ENCODE measurements around the gene FBXO15.

Gene FBXO15

DNA sequence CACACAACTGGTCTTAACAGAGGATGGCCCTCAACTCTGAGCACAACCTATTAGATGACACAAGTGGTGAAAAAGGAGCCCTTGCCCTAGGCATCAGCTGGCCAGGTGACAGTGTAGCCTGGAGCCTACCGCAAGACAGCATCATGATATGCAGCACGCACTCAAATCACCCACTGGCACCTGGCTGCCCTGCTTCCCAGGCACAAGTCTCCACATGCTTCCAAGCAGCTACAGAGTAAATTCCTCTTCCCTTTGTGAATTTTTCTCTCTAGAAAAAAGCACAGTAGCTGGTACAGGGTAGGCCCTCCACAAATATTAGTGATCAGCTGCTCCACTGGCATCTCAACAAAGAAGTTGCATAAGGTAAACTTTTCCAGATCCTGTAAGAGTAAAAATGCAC lies 6.0 kb downstream of the FBXO15 start:
- H3K36me3 Mint-ChIP-seq (ENCODE audit: low read depth): no peaks in the 10 kb centered on the region
- H3K27me3 Mint-ChIP-seq (ENCODE audit: low read depth): peaks cover 11% of the 10 kb centered on the region
- peaks cover 34% of the 10 kb centered on the region for H3K4me1 Mint-ChIP-seq
- no peak overlapping the region for H3K27ac Mint-ChIP-seq
- TF ChIP-seq, protein P1, sequence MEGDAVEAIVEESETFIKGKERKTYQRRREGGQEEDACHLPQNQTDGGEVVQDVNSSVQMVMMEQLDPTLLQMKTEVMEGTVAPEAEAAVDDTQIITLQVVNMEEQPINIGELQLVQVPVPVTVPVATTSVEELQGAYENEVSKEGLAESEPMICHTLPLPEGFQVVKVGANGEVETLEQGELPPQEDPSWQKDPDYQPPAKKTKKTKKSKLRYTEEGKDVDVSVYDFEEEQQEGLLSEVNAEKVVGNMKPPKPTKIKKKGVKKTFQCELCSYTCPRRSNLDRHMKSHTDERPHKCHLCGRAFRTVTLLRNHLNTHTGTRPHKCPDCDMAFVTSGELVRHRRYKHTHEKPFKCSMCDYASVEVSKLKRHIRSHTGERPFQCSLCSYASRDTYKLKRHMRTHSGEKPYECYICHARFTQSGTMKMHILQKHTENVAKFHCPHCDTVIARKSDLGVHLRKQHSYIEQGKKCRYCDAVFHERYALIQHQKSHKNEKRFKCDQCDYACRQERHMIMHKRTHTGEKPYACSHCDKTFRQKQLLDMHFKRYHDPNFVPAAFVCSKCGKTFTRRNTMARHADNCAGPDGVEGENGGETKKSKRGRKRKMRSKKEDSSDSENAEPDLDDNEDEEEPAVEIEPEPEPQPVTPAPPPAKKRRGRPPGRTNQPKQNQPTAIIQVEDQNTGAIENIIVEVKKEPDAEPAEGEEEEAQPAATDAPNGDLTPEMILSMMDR (IDR thresholded peaks at IDR 0.05; ENCODE audit: unreplicated experiment in 3 of 3): no peak
- no peak overlapping the region for H3K4me3 Mint-ChIP-seq
- no peaks in the 10 kb centered on the region for H3K9me3 Mint-ChIP-seq

DNA sequence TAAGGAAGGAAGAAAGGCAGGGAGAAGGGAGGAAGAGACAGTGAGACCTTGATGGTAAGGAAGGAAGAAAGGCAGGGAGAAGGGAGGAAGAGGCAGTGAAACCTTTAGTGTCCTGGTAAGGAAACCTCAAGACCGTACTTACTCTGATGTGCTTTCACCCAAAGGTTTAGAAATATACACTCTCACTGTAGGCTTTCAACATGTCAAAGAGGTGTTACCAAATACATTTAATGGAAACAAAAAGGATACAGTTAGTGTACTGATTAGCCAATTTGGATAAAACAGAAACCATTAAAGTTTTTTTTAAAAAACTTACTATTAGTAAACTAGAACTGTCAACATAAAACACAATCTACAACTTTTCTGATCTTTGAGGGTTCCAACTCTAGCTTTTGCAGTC lies 7.1 kb downstream of the FBXO15 start:
- H3K36me3 Mint-ChIP-seq (ENCODE audit: low read depth): no peaks in the 10 kb centered on the region
- H3K9me3 Mint-ChIP-seq: no peaks in the 10 kb centered on the region
- TF ChIP-seq, protein P1 (IDR thresholded peaks at IDR 0.05; ENCODE audit: unreplicated experiment in 3 of 3): no peak
- peaks cover 30% of the 10 kb centered on the region for H3K4me1 Mint-ChIP-seq
- H3K4me3 Mint-ChIP-seq: no peak overlapping the region
- no peak overlapping the region for H3K27ac Mint-ChIP-seq
- peaks cover 9% of the 10 kb centered on the region for H3K27me3 Mint-ChIP-seq (ENCODE audit: low read depth)

DNA sequence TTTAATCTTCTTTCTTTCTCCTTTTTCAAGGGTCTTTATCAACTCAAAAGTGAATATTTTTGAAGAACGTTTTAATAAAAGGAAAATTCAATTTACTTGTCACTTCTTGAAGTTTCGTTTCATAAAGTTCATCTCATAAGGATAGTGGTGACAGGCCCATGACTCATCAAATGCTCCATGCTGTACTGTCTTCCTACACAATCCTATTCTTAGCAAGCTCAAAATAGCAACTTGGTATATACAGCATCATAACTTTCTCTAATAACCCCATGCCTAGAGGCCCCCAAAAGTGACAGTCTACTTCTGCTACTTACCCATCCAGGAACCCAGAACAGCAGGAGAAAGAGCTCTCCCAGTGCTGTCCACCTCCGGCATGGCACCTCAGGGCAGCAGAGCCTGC lies 7.7 kb downstream of the FBXO15 start:
- H3K4me1 Mint-ChIP-seq: peaks cover 31% of the 10 kb centered on the region
- peaks cover 8% of the 10 kb centered on the region for H3K27me3 Mint-ChIP-seq (ENCODE audit: low read depth)
- TF ChIP-seq, protein P1 (IDR thresholded peaks at IDR 0.05; ENCODE audit: unreplicated experiment in 3 of 3): no peak
- no peaks in the 10 kb centered on the region for H3K36me3 Mint-ChIP-seq (ENCODE audit: low read depth)
- no peaks in the 10 kb centered on the region for H3K9me3 Mint-ChIP-seq
- H3K4me3 Mint-ChIP-seq: peak overlapping the region in 1 of 3 experiments; percentile 39
- peak overlapping the region in 1 of 3 experiments; percentile 52 for H3K27ac Mint-ChIP-seq

DNA sequence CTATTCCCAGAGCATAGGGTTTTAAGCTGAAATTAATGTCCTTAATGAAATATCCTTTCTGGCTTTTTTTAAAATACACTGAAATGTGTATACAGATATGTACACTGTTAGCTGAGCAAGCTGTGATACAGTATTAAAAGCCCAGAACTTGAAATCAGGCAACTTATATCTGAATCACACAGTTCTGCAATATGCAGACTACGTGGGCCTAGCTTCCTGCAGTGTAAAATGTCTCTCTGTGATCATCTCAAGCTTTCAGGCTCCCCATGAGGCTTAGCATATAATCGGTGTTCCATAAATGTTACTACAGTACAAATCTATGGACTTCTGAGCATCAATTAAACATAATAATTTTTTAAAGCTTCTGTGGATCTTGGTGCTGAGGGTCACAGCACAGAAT lies 8.2 kb downstream of the FBXO15 start:
- H3K27ac Mint-ChIP-seq: no peak overlapping the region
- no peak overlapping the region for H3K4me3 Mint-ChIP-seq
- no peaks in the 10 kb centered on the region for H3K9me3 Mint-ChIP-seq
- H3K27me3 Mint-ChIP-seq (ENCODE audit: low read depth): peaks cover 8% of the 10 kb centered on the region
- H3K4me1 Mint-ChIP-seq: peaks cover 31% of the 10 kb centered on the region
- TF ChIP-seq, protein P1 (IDR thresholded peaks at IDR 0.05; ENCODE audit: unreplicated experiment in 3 of 3): no peak
- no peaks in the 10 kb centered on the region for H3K36me3 Mint-ChIP-seq (ENCODE audit: low read depth)

DNA sequence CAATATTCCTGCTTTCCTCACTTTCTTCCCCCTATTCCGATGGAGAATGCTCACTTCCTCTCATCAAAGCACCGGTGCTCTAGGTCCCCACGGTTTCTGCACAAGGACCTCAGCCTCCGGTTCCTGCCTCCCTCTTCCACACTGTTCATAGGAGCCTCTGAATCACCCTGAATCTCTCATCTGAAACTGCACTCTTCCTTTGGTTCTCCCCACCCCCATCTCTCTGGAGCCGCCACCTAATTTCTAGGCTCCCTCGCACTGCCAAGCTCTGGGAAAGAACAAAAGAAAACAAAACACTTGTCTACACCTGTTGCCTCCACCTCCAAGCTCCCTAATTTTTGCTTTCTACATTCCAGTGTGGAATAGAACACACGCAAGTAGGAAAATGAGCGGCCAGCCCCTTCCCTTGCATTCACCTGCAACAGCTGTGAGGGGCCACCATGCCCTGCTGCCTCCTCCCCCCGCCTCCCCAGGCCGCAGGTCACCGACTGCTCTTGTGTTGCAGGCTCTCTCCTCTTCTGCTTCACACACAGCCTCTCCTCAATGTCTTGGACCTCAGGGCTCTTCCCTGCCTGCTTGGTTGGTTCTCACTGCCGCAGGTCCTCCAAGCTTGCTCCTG lies 9.6 kb downstream of the FBXO15 start:
- Mint-ChIP-seq H3K9me3 (no peaks in the 10 kb centered on the region), H3K4me3 (no peak overlapping the region), H3K27me3 (ENCODE audit: low read depth) (peaks cover 8% of the 10 kb centered on the region), H3K4me1 (peaks cover 31% of the 10 kb centered on the region), H3K27ac (no peak overlapping the region), H3K36me3 (ENCODE audit: low read depth) (no peaks in the 10 kb centered on the region)
- TF ChIP-seq, protein P1 (IDR thresholded peaks at IDR 0.05; ENCODE audit: unreplicated experiment in 3 of 3): no peak

DNA sequence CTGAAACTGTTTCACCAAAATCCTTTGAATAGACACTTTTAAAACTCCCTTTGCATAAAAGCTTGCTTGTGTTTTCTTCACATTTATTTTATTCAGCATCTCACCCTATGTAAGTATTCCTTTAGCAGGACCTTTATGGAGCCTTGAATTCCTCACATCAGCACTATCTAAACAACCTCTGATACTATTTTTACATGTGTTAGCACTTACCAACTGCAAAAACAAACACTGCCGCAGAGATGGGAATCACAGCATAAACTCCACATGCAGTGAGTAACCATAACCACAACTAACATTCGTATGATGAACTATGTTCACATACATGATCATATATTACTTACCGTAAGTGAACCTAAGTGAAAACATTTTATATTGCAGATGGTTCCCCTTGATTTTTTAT lies 15.4 kb downstream of the FBXO15 start:
- H3K27ac Mint-ChIP-seq: no peak overlapping the region
- TF ChIP-seq, protein P1 (IDR thresholded peaks at IDR 0.05; ENCODE audit: unreplicated experiment in 3 of 3): no peak
- H3K9me3 Mint-ChIP-seq: no peaks in the 10 kb centered on the region
- no peaks in the 10 kb centered on the region for H3K27me3 Mint-ChIP-seq (ENCODE audit: low read depth)
- no peak overlapping the region for H3K4me3 Mint-ChIP-seq
- H3K4me1 Mint-ChIP-seq: peaks cover 18% of the 10 kb centered on the region
- H3K36me3 Mint-ChIP-seq (ENCODE audit: low read depth): no peaks in the 10 kb centered on the region
